ENCODE measurements around the gene SEMA4D.

- no peak for TF ChIP-seq CTCF (IDR thresholded peaks at IDR 0.05)
- TF ChIP-seq ZFX (IDR thresholded peaks at IDR 0.05; ENCODE audit: borderline replicate concordance), result no peak
These were observed 79.5 kb downstream of the SEMA4D start for GRCh38 chr9:89418474-89418845.
